Lung microvascular endothelial cell (primary cell): ENCODE measurements around the gene RTP2. TPM values are rescaled to one million over a fixed set of nuclear protein-coding genes. Genes with fewer than 3 reads are reported as not detected.
"Not testable (repeated sequence)": the region's sequence is repeated elsewhere in the genome, so short reads cannot be mapped to it uniquely, and the experiment has no call there.

ENCODE experiments used
- DNase-seq, 2 donors: peaks; one replicate each; pipeline versions ENCODE4 v3.0.0 to v3.0.0-alpha.2; 2010; ENCODE audit warnings: low read depth in 2 of 2
- total RNA-seq: library from RNA; depleted of rRNA; stranded (reverse); fragments of >200 nt; gene quantifications from 2 replicates; pipeline ENCODE4 v1.2.1, GENCODE V29; 2014

Gene RTP2
- total RNA-seq, 1 donor from 2014 or later, result not detected

DNA sequence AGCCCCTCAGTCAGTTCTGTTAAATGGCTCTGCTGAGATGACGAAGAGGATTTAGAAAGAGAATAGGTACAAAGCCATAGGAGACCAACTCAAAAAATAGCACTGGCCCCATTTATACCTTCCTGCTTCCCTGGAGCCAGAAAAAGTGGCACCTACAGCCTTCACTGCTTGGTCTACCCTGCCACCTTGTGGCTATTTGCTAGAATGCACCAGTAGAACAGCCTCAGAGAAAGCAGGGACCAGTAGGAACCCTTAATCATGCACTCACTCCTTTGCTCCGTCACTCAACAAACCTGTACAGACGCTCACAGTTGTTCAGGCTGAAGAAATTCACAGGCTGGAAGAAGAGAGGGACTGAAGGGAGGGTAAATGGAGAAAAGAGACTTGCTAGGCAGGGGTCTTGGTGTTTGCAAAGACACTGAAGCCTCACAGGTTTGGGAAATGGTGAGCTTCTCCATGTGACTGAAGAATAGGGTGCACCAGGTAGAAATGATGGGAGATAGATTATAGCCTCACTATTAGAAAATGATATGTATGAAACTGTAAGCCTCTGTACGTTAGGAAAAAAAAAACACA lies 12.1 kb upstream of the RTP2 start:
- peak; percentile 76 to 79 for DNase-seq

DNA sequence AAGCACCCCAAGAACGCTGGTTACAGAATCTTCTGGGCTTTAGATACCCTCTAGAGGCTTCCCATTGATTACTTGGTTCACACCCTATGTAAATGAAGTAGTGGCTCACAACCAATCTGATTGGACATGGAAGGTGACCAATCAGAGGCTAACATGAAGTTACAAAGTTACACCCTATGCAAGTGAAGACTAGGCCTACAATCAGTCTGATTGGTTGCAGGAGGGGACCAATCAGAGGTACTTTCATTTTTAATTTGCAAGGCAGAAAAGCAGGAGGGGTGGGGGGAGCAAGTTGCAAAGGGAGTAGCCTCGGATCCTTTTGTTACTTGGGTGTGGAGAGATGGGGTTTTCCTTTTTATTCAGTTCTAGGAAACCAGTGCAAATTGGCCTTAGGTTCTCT lies 11.1 kb upstream of the RTP2 start:
- peak; percentile 61 to 68 for DNase-seq

- DNase-seq, result no peak
Measured at GRCh38 chr3:187709155-187709554, 6.8 kb upstream of the RTP2 start.

- no peak for DNase-seq
Measured at GRCh38 chr3:187708696-187709095, 6.3 kb upstream of the RTP2 start.

- peak; percentile 17 to 37 for DNase-seq
Measured at GRCh38 chr3:187706971-187707370, 4.6 kb upstream of the RTP2 start.

DNA sequence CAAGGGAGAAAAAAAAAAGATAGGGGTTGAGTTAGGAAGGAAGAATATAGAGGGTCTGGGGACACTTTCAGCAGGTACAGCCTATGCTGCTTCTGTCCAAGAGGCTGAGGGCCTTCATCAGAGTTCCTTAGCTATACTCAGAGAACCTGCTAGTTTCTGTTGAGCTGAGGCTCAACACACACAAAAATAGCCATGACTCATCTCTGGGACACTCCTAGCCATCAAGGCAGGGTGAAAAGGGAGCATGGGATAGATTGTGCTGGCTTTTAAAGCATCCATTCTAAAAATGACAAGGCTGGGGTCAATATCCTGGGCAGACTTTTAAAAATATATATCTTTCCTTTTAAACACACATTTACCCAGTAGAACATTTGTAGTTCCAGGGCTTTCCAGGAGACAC lies 2.8 kb upstream of the RTP2 start:
- DNase-seq, result no peak

- no peak for DNase-seq
Measured at GRCh38 chr3:187700249-187700648, 2.1 kb downstream of the RTP2 start.

- no peak for DNase-seq
Measured at GRCh38 chr3:187698499-187699399, 3.6 kb downstream of the RTP2 start.

DNA sequence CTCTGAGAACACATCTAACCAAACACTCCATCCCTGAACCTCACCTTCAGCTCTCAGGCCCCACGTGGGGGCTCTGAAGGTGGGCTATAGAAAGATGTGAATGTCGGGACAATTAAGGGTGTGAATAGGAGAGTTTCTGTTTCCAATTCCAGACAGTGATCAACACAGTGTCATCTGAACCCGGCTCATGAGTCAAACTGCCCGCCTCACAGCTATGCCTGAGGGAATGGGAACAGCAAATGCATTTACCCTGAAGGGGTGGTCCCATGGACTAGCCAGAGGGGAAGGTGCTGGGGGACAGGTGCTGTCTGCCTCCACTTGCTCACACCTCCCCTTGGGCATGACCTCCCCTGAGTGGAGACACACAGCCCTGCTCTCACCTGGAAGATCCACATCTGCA lies 6.3 kb downstream of the RTP2 start:
- no peak for DNase-seq

- DNase-seq, result no peak
Measured at GRCh38 chr3:187695449-187695848, 6.9 kb downstream of the RTP2 start.

DNA sequence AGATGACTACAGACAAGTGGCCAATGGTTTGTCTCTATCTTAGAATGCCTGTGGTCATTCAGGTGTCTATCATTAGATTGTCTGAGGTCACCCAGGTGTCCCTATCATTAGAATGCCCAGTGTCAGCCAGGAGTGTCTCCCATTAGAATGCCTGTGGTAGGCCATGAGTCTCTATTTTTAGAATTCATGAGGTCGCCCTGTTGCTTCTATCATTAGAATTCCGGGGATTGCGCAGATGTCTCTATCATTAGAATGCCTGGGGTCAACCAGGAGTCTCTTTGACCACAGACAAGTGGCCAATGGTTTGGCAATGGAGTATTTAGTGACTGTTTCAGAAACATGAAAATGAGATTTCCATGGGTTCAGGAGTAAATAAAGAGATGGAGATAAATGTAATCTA lies 7.6 kb downstream of the RTP2 start:
- no peak for DNase-seq

DNA sequence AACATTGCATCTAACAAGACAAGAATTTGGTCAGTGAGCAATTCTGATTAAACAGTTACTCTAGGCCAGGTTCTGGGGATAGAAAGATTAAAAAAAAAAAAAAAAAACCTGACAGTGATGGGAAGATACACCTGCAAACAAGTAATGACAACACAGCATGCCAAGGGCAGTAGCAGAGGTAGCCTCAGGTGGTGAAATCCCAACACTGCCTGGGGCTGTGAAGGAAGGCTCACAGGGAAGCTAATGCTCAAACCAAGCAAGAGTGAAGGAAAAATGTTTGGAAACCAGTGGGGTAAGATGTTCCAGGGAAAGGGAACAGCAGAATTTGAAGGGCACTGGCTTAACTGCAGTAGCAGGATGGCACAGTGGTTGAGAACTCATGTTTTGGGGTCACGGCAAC lies 8.9 kb downstream of the RTP2 start:
- no peak for DNase-seq

DNA sequence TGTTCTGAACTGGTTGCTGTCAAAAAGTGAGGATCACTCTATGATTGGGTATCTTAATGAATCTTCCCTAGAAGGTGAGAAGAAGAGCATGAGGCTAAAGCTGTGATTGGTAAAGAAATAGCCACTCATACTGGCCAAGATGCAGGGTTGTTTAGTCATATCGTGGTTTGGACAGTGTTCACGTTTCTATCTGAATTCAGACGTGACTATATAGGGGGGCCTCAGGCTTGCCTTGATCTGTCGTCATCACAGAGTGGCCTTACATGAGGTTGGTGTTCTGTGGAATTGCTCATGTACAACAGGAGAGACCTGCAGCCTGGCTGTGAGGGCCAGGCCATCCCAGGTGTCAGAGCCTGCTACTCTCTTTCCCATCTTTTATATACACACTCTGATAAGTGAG lies 12.4 kb downstream of the RTP2 start:
- DNase-seq, result no peak

- no peak for DNase-seq
Measured at GRCh38 chr3:187686621-187687273, 15.6 kb downstream of the RTP2 start.

DNA sequence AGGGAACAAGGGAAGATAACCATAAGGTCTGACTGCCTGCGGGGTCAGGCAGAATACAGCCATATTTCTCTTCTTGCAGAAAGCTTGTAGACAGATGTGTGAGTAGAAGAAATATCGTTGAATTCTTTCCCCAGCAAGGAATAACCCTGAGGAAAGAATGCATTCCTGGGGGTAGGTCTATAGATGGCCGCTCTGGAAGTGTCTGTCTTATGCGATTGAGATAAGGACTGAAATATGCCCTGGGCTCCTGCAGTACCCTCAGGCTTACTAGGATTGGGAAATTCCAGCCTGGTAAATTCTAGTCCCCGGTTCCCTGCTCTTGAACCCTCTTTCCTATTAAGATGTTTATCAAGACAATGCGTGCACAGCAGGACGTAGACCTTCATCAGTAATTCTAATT lies 16.4 kb downstream of the RTP2 start:
- no peak for DNase-seq

DNA sequence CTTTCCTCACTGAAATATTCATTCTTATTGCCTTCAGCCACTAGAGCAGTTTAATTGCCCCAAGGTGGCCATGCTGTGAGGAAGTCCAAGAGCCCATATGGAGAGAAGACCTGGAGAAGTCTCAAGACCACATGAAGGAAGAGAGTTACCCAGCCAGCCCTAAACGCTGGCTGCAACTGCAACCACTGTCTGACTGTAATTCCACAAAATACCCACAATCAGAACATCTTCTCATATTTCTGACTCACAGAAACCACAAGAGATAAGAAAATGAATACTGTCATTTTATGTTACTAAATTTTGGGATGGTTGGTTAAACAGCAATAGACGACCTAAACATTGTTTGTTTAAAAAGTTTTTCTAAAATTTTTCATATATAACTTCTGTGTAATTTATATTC lies 17.5 kb downstream of the RTP2 start:
- no peak for DNase-seq

DNA sequence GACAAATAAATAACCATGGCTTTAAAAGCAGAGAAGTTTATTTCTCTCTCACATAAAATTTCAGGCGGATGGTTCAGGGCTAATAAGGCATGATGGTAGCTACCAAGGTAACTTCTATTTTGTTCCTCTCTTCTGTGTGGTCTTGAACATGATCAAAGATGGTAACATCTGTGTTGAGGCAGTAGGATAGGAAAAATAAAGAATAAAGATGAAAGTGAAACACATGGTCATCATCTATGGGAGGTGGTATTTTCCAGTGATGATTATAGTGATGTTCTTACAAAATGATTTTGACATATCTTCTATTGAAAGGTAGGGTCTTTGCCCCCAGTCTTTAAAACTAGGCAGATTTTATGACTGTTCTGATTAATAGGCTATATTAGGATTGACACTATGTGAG lies 17.9 kb downstream of the RTP2 start:
- no peak for DNase-seq

GRCh38 chr3:187681756-187682155 lies 20.6 kb downstream of the RTP2 start:
- DNase-seq, result not testable (repeated sequence)

DNA sequence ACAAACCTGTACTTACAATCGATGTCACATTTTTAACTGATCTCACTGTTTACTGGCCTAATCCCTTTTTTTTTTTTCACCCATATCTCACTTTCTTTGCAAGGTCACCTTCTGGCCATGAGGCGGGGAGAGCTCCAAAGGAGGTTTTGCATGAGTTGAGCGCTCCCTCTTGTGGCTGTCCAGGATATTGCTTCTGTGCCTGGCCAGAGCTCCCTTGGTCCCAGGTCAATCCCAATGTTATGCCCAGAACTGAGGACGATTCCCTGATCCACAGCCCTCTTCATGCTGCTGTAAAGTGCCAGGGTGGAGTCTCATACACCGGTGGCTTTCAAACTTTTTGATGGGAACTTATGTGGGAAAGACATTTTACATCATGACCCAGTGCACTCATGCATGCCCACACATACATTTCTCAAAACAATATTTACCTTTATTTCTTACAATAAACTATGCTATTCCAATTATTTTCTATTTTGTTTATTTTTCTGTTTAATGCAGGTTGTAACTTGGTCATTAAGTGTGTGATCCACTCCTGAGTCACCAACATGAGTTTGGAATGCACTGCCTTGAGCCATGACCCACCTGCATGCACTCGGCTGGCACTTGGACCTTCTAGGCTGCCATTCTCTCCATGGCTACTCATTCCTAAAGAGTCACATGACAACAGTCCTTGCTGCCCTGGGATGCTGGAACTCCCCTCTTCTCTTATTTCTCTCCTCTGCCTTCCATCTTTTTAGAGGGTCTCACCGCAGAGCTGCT lies 22.5 kb downstream of the RTP2 start:
- peak; percentile 71 to 81 for DNase-seq

DNA sequence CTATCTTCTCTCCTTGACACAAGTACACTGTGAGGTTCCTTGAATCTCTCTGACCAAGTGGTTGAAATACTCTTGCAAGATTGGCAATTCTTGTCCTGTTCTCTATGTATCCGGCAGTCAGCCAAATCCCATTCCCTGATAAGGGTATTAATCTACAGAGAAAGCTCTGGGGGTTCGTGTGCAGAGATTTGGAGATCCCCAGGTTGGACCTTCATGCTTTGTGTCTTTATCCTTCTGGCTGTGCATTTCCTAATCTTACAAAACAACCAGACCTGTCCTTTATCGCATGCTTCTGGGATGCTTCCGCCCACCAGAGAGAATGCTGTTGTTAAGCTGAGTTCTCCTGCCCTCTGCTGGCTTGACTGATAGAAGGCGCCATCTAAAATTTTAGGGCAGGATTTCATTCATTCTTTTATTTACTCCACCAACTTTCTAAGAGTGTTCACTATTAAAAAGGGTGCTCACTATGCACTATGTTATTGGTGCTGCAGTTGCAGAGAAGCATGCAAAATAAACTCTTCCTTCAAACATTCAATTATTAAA lies 23.6 kb downstream of the RTP2 start:
- peak; percentile 54 to 75 for DNase-seq

GRCh38 chr3:187677604-187678003 lies 24.8 kb downstream of the RTP2 start:
- no peak for DNase-seq

GRCh38 chr3:187673012-187673411 lies 29.3 kb downstream of the RTP2 start:
- DNase-seq, result no peak
